Measurements from ENCODE around the gene TOP2A.

Gene TOP2A

GRCh38 chr17:40461732-40462342 lies 44.1 kb upstream of the TOP2A start:
- TF ChIP-seq CTCF (IDR thresholded peaks at IDR 0.05) (no peak), ZFX (IDR thresholded peaks at IDR 0.05; ENCODE audit: borderline replicate concordance) (no peak)
- H3K27ac ChIP-seq = no peak overlapping the region

- no peak overlapping the region for H3K27ac ChIP-seq
- TF ChIP-seq CTCF (IDR thresholded peaks at IDR 0.05) (no peak), ZFX (IDR thresholded peaks at IDR 0.05; ENCODE audit: borderline replicate concordance) (no peak)
Measured at GRCh38 chr17:40460968-40461731, 43.5 kb upstream of the TOP2A start.

GRCh38 chr17:40460604-40460967 lies 42.9 kb upstream of the TOP2A start:
- TF ChIP-seq CTCF (IDR thresholded peaks at IDR 0.05) = no peak
- TF ChIP-seq ZFX (IDR thresholded peaks at IDR 0.05; ENCODE audit: borderline replicate concordance) = no peak
- no peak overlapping the region for H3K27ac ChIP-seq

GRCh38 chr17:40459636-40460603 lies 42.2 kb upstream of the TOP2A start:
- TF ChIP-seq CTCF (IDR thresholded peaks at IDR 0.05) (no peak), ZFX (IDR thresholded peaks at IDR 0.05; ENCODE audit: borderline replicate concordance) (no peak)
- no peak overlapping the region for H3K27ac ChIP-seq

GRCh38 chr17:40458851-40459482 lies 41.3 kb upstream of the TOP2A start:
- TF ChIP-seq ZFX (IDR thresholded peaks at IDR 0.05; ENCODE audit: borderline replicate concordance) (no peak), CTCF (IDR thresholded peaks at IDR 0.05) (no peak)
- no peak overlapping the region for H3K27ac ChIP-seq

- no peak overlapping the region for H3K27ac ChIP-seq
- no peak for TF ChIP-seq ZFX (IDR thresholded peaks at IDR 0.05; ENCODE audit: borderline replicate concordance)
- TF ChIP-seq CTCF (IDR thresholded peaks at IDR 0.05) = no peak
Measured at GRCh38 chr17:40457964-40458791, 40.5 kb upstream of the TOP2A start.

Data from 22Rv1 (cell line).